ENCODE measurements around the gene SAPCD1. TPM values are rescaled to one million over a fixed set of nuclear protein-coding genes. Genes with fewer than 3 reads are reported as not detected.

The SAPCD1 gene
- total RNA-seq, 3 donors from 2014 or later (not counting 1 experiment from before 2014, with no cell fraction given): 5.4 to 14.5 (median 6.9) TPM

DNA sequence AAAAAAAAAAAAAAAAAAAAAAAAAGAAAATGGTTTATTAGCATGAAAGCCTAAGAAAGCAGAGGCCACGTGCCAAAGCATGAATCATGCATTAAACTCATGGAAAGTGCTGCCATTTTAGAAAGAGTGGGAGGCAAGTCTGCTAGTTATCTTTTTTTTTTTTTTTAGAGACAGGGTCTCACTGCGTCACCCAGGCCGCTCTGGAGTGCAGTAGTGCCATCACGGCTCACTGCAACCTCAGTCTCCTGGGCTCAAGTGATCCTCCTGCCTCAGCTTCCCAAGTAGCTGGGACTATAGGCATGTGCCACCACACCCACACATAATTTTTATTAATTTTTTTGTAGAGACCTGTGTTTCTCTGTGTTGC lies 9.5 kb downstream of the SAPCD1 start:
- WGBS (ENCODE audit: insufficient coverage): 77% methylated on average over 4 of the region's 4 CpGs
- no peaks in the 10 kb centered on the region for H3K36me3 Mint-ChIP-seq
- peak in 1 of 2 donors; percentile 46 for DNase-seq
- TF ChIP-seq, protein P1, sequence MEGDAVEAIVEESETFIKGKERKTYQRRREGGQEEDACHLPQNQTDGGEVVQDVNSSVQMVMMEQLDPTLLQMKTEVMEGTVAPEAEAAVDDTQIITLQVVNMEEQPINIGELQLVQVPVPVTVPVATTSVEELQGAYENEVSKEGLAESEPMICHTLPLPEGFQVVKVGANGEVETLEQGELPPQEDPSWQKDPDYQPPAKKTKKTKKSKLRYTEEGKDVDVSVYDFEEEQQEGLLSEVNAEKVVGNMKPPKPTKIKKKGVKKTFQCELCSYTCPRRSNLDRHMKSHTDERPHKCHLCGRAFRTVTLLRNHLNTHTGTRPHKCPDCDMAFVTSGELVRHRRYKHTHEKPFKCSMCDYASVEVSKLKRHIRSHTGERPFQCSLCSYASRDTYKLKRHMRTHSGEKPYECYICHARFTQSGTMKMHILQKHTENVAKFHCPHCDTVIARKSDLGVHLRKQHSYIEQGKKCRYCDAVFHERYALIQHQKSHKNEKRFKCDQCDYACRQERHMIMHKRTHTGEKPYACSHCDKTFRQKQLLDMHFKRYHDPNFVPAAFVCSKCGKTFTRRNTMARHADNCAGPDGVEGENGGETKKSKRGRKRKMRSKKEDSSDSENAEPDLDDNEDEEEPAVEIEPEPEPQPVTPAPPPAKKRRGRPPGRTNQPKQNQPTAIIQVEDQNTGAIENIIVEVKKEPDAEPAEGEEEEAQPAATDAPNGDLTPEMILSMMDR (IDR thresholded peaks at IDR 0.05): no peak
- Histone ChIP-seq H3K4me3 (ENCODE audit: low read length) (no peak overlapping the region), H3K27ac (ENCODE audit: low read length) (no peak overlapping the region), H3K9me3 (ENCODE audit: control insufficient read depth, insufficient read depth, low read length) (no peaks in the 10 kb centered on the region), H3K36me3 (ENCODE audit: control insufficient read depth, insufficient read depth, low read length) (no peaks in the 10 kb centered on the region), H3K4me1 (ENCODE audit: control insufficient read depth, insufficient read depth, low read length) (peaks cover 48% of the 10 kb centered on the region), H3K27me3 (ENCODE audit: control insufficient read depth, insufficient read depth, low read length) (no peaks in the 10 kb centered on the region)
- peaks cover 6 to 43% of the 10 kb centered on the region in 2 donors for H3K4me1 Mint-ChIP-seq
- no peak overlapping the region for H3K4me3 Mint-ChIP-seq
- intact Hi-C loops (cut with micrococcal nuclease): no loop called here
- no peak overlapping the region for H3K27ac Mint-ChIP-seq
- no peaks in the 10 kb centered on the region for H3K9me3 Mint-ChIP-seq
- H3K27me3 Mint-ChIP-seq (ENCODE audit: low read depth in 2 of 2): no peaks in the 10 kb centered on the region
- ATAC-seq: no peak

DNA sequence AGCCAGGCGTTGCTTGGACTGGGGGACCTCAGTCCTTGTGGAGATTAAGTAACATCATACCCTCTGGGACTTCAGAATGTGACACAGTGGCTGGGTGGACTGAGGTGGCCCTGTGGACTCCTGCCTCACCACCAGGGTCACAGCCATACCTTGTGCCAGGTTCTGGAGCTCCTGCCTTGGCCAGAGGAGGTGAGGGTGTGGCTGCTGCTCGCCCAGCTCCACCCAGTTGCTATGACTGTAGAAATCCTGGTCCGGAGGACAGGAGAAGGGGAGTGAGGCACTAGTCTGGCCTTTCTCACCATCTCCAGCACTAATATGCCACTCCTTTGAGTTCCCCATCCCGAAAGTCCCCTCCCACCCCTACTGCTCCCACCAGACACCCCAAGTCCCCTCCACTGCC lies 12.7 kb downstream of the SAPCD1 start:
- Histone ChIP-seq H3K27ac (ENCODE audit: low read length) (no peak overlapping the region), H3K36me3 (ENCODE audit: control insufficient read depth, insufficient read depth, low read length) (peaks cover 17% of the 10 kb centered on the region), H3K4me1 (ENCODE audit: control insufficient read depth, insufficient read depth, low read length) (peaks cover 52% of the 10 kb centered on the region), H3K27me3 (ENCODE audit: control insufficient read depth, insufficient read depth, low read length) (no peaks in the 10 kb centered on the region), H3K4me3 (ENCODE audit: low read length) (no peak overlapping the region), H3K9me3 (ENCODE audit: control insufficient read depth, insufficient read depth, low read length) (no peaks in the 10 kb centered on the region)
- peaks cover 0 to 39% of the 10 kb centered on the region in 2 donors for H3K4me1 Mint-ChIP-seq
- no peak overlapping the region for H3K4me3 Mint-ChIP-seq
- WGBS (ENCODE audit: insufficient coverage): 89% methylated on average over 3 of the region's 4 CpGs
- H3K27me3 Mint-ChIP-seq (ENCODE audit: low read depth in 2 of 2): no peaks in the 10 kb centered on the region
- intact Hi-C loops (cut with micrococcal nuclease): no loop called here
- H3K36me3 Mint-ChIP-seq: no peaks in the 10 kb centered on the region
- DNase-seq (no peak), ATAC-seq (no peak)
- H3K27ac Mint-ChIP-seq: peak overlapping the region in 1 of 2 donors; percentile 48
- TF ChIP-seq, protein P1 (IDR thresholded peaks at IDR 0.05): no peak
- H3K9me3 Mint-ChIP-seq: no peaks in the 10 kb centered on the region

DNA sequence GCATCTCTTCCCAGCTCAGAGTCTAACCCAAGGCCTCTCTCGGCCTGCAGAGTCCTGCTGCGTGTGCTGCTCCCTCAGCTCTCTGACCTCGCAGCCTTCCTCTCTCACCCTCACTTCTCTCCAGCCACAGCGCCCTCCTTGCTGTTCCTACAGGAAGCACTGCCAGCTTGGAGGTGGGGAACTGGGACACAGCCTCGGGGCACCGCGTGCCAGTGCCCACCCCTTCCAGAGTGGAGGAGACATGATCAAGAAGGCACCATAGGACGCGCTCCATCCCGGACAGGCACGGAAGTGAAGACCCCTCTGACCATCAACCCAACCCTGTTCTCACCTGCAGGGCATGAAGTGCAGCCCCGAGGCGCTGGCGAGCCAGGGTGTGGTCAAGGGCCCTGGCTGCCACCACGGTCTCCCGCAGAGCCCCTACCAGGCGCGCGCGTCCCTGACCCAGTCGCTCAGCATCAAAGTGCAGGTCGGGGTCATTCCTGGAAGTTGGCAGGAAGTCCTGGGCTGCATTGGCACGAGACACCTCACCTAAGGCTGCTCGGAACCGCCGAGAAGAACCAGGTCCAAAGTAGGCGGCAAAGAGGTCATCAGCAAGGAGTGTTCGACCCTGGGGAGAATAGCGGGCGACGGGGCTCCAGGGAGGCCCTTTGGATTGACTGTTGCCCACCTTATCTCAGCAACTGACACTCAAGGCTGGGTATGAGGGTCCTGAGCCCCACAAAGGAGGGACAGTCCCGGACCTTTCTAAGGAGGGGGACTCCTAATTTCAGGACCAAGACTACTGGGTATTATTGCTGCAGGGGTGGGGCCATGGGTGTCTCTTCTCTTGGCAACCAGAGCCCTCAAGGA lies 13.4 kb downstream of the SAPCD1 start:
- 88% methylated on average over 32 of the region's 32 CpGs for WGBS (ENCODE audit: insufficient coverage)
- DNase-seq (no peak), ATAC-seq (no peak)
- peak overlapping the region; percentile 55 for H3K27ac ChIP-seq (ENCODE audit: low read length)
- no peaks in the 10 kb centered on the region for H3K9me3 ChIP-seq (ENCODE audit: control insufficient read depth, insufficient read depth, low read length)
- H3K4me3 ChIP-seq (ENCODE audit: low read length): no peak overlapping the region
- peaks cover 52% of the 10 kb centered on the region for H3K4me1 ChIP-seq (ENCODE audit: control insufficient read depth, insufficient read depth, low read length)
- Mint-ChIP-seq H3K27me3 (ENCODE audit: low read depth in 2 of 2) (no peaks in the 10 kb centered on the region), H3K4me1 (peaks cover 0 to 39% of the 10 kb centered on the region in 2 donors), H3K27ac (peak overlapping the region; percentile 60 to 87), H3K4me3 (peak overlapping the region; percentile 50), H3K9me3 (no peaks in the 10 kb centered on the region), H3K36me3 (no peaks in the 10 kb centered on the region)
- peaks cover 23% of the 10 kb centered on the region for H3K36me3 ChIP-seq (ENCODE audit: control insufficient read depth, insufficient read depth, low read length)
- TF ChIP-seq, protein P1 (IDR thresholded peaks at IDR 0.05): no peak
- intact Hi-C loops (cut with micrococcal nuclease): no loop called here
- H3K27me3 ChIP-seq (ENCODE audit: control insufficient read depth, insufficient read depth, low read length): no peaks in the 10 kb centered on the region
